Choroid plexus epithelial cell (primary cell): ENCODE measurements around the gene CYREN.

ENCODE experiments used
- DNase-seq: peaks from one replicate; pipeline ENCODE4 v3.0.0-alpha.2; 2010; ENCODE audit warnings: low read depth
- H3K4me3 ChIP-seq: 2 replicates; pipeline ENCODE4 v1.5.1; 2011; ENCODE audit warnings: low read depth, mild to moderate bottlenecking, control low read depth, low read length, moderate library complexity
- TF ChIP-seq, protein P1 (sequence below): conservative IDR thresholded peaks from 2 replicates; pipeline ENCODE4 v1.5.1; 2011; ENCODE audit warnings: low read depth, mild to moderate bottlenecking, control low read depth, inconsistent platforms, low read length, moderate library complexity

Gene CYREN

GRCh38 chr7:135205850-135206249, 35.3 kb upstream of the CYREN start:
- H3K4me3 ChIP-seq = no peak overlapping the region
- DNase-seq = no peak
- TF ChIP-seq, protein P1, sequence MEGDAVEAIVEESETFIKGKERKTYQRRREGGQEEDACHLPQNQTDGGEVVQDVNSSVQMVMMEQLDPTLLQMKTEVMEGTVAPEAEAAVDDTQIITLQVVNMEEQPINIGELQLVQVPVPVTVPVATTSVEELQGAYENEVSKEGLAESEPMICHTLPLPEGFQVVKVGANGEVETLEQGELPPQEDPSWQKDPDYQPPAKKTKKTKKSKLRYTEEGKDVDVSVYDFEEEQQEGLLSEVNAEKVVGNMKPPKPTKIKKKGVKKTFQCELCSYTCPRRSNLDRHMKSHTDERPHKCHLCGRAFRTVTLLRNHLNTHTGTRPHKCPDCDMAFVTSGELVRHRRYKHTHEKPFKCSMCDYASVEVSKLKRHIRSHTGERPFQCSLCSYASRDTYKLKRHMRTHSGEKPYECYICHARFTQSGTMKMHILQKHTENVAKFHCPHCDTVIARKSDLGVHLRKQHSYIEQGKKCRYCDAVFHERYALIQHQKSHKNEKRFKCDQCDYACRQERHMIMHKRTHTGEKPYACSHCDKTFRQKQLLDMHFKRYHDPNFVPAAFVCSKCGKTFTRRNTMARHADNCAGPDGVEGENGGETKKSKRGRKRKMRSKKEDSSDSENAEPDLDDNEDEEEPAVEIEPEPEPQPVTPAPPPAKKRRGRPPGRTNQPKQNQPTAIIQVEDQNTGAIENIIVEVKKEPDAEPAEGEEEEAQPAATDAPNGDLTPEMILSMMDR = no peak

DNA sequence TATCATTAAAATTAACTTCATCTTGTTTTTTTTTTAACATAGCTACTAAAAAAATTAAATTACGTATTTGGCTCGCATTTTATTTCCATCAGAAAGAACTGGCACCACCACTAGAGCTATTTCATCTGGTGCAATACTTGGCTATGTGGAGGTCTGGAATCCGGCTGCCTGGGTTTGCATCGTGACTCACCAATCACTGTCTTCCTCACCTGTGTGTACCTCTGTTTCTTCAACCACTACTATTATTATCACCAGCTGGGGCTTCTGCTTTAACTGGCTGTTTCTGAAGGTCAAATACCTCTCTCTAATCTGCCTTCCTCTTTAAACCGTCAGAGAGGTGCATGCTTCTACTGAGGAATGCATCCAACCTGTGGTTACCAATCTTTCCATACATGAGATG, 34.4 kb upstream of the CYREN start:
- TF ChIP-seq, protein P1 = no peak
- DNase-seq = no peak

DNA sequence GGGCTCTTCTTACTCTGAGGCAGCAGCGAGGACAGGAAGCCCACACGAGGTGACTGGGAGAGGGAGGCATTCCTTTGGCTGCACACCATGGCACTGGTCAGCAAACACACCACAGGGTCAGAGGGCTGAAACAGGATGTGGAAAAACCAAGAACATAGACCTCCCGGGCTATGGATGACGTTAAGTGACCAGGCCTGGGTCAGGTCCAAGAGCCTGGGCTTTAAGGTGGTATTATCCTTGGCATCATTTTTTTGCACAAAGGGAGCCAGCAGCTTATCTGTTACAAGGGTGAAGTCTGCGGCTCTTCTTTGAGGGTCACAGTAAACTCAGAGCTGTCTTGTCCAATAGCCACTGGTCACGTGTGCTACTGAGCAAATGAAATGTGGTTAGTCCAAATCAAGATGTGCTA, 33.8 kb upstream of the CYREN start:
- TF ChIP-seq, protein P1 = no peak
- peak; percentile 84 for DNase-seq
- no peak overlapping the region for H3K4me3 ChIP-seq

More for the DNA sequence above, 34.4 kb upstream of the CYREN start:
- no peak overlapping the region for H3K4me3 ChIP-seq

- no peak for DNase-seq
- TF ChIP-seq, protein P1 = no peak
- no peak overlapping the region for H3K4me3 ChIP-seq
These were observed 30.8 kb upstream of the CYREN start for GRCh38 chr7:135201350-135201749.

- H3K4me3 ChIP-seq = no peak overlapping the region
- DNase-seq = no peak
- TF ChIP-seq, protein P1 = no peak
These were observed 30.4 kb upstream of the CYREN start for GRCh38 chr7:135200821-135201331.

- DNase-seq = no peak
- TF ChIP-seq, protein P1 = no peak
- no peak overlapping the region for H3K4me3 ChIP-seq
These were observed 28.9 kb upstream of the CYREN start for GRCh38 chr7:135199439-135199838.

DNA sequence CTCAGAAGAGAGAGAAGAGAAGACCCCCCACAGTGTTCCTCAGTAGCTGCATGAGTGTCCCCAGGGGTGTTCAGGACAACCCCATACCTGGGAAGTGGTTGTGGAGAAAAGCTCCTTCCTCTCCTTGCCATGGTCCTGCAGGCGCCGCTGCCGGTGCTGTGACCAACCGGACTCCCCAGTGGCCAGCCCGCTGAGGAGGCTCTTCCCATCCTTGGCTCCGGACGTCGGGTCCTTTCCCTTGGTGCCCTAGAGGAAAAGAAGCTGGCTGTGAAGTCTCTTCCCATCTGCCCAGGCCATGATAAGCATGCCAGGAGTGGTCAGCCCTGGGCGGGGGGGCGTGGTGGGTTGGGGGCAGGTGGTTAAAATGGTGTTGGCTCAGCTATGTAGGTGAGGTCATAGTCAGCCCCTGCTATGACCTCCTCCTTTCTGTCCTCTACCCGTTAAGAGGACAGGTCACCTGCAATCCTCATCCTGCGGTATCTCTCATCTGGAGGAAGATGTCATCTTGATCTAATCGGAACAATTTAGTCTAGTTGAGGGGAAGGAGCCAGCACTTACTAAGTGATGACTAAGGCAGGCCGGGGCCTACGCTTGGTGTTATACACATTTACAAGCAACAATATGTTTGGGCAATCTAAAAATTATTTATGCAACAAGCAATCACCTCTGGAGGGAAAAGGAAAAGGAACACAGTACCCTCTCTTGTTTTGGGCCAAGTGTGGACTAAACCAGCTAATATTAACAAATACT, 27.6 kb upstream of the CYREN start:
- no peak overlapping the region for H3K4me3 ChIP-seq
- no peak for DNase-seq
- TF ChIP-seq, protein P1 = no peak
